H1 (cell line): ENCODE data around the gene TANC1. TPM values are rescaled to one million over a fixed set of nuclear protein-coding genes. Genes with fewer than 3 reads are reported as not detected.

Experiments used
- CTCF ChIA-PET: fragments of 300-600 bp; sonication (Branson Sonifier 250); formaldehyde crosslinking; loops from one replicate; lab custom pipeline; 2021; ENCODE audit not compliant: partially characterized antibody; lab: Charles Lee
- POLR2A ChIA-PET: fragments of 300-600 bp; sonication (Branson Sonifier 250); formaldehyde crosslinking; loops from one replicate; lab custom pipeline; 2021; ENCODE audit warnings: inconsistent platforms; ENCODE audit not compliant: partially characterized antibody; lab: Charles Lee
- DNase-seq, 2 experiments: peaks; one replicate each; pipeline versions ENCODE4 v3.0.0 to v3.0.0-alpha.2; 2010 to 2022; ENCODE audit warnings: low spot score in 2 of 2, low read depth in 1 of 2, mixed read lengths in 1 of 2
- FAIRE-seq: peaks from 2 replicates; lab custom pipeline; 2011; peaks lifted over from hg19 to GRCh38; lab: Jason Lieb, UNC
- H2AFZ ChIP-seq: 2 replicates; pipeline ENCODE4 v1.8.1; 2012; ENCODE audit warnings: low read length, inconsistent platforms
- H2AK5ac ChIP-seq: 2 replicates; pipeline ENCODE4 v1.6.1; 2013; ENCODE audit warnings: low read depth, low read length
- H2BK120ac ChIP-seq: replicated peaks from 2 replicates; pipeline ENCODE3; 2013; ENCODE audit warnings: low read depth, low read length, inconsistent platforms
- H2BK12ac ChIP-seq: 2 replicates; pipeline ENCODE4 v1.6.1; 2013; ENCODE audit warnings: low read depth, low read length
- H2BK15ac ChIP-seq: 2 replicates; pipeline ENCODE4 v1.6.1; 2013; ENCODE audit warnings: low read length
- H2BK20ac ChIP-seq: 2 replicates; pipeline ENCODE4 v1.6.1; 2013; ENCODE audit warnings: low read length
- H2BK5ac ChIP-seq: 2 replicates; pipeline ENCODE4 v1.6.1; 2013; ENCODE audit warnings: low read depth, low read length
- H3K14ac ChIP-seq: 2 replicates; pipeline ENCODE4 v1.6.1; 2013; ENCODE audit warnings: inconsistent platforms; ENCODE audit not compliant: insufficient read length
- H3K18ac ChIP-seq: 2 replicates; pipeline ENCODE4 v1.6.1; 2013; ENCODE audit warnings: low read length; ENCODE audit errors: extremely low read depth
- H3K23ac ChIP-seq: 2 replicates; pipeline ENCODE4 v1.6.1; 2013; ENCODE audit warnings: inconsistent platforms; ENCODE audit not compliant: insufficient read length
- H3K23me2 ChIP-seq: 2 replicates; pipeline ENCODE4 v1.6.1; 2013; ENCODE audit warnings: low read depth, low read length
- H3K27ac ChIP-seq: 2 replicates; pipeline ENCODE4 v1.6.1; 2011; ENCODE audit warnings: low read depth, low read length, inconsistent platforms
- H3K27me3 ChIP-seq, 4 experiments: replicated peaks in 1 of 4; 1 replicate in 1 of 4; 2 replicates in 3 of 4; pipeline versions ENCODE4 v1.6.1 to v1.8.1; 2011 to 2013; ENCODE audit warnings: low read length in 3 of 4, mild to moderate bottlenecking in 3 of 4, inconsistent platforms in 2 of 4, mixed read lengths in 2 of 4, moderate library complexity in 1 of 4; ENCODE audit not compliant: control insufficient read depth in 3 of 4, insufficient read depth in 3 of 4; ENCODE audit errors: extremely low read depth in 1 of 4
- H3K36me3 ChIP-seq, 4 experiments: 2 replicates each; pipeline versions ENCODE4 v1.6.1 to v1.8.1; 2011 to 2013; ENCODE audit warnings: mild to moderate bottlenecking in 4 of 4, low read length in 3 of 4, moderate library complexity in 2 of 4, control low read depth in 1 of 4, inconsistent platforms in 1 of 4; ENCODE audit not compliant: insufficient read depth in 4 of 4, control insufficient read depth in 2 of 4
- H3K4ac ChIP-seq: replicated peaks from 2 replicates; pipeline ENCODE3; 2013; ENCODE audit warnings: low read length, low read depth, mixed read lengths, inconsistent platforms; ENCODE audit not compliant: insufficient read length
- H3K4me1 ChIP-seq, 4 experiments: replicated peaks in 1 of 4; 1 replicate in 1 of 4; 2 replicates in 3 of 4; pipeline versions ENCODE4 v1.6.1 to v1.8.1; 2011 to 2013; ENCODE audit warnings: low read length in 3 of 4, inconsistent platforms in 2 of 4, mixed read lengths in 1 of 4; ENCODE audit not compliant: insufficient read depth in 4 of 4, control insufficient read depth in 3 of 4
- H3K4me2 ChIP-seq, 2 experiments: 2 replicates each; pipeline versions ENCODE4 v1.6.1 to v1.8.1; 2011 to 2013; ENCODE audit warnings: low read depth in 2 of 2, low read length in 2 of 2, control low read depth in 1 of 2, inconsistent platforms in 1 of 2, mild to moderate bottlenecking in 1 of 2; ENCODE audit not compliant: insufficient read depth in 1 of 2
- H3K4me3 ChIP-seq, 4 experiments: fragments of 200-600, 300-600 bp in 1 of 4; sonication (generic), shearing (Covaris generic), sonication (Bioruptor Twin) in 1 of 4; 2 replicates each; pipeline versions ENCODE4 v1.5.1 to v1.8.1; 2011 to 2016; ENCODE audit warnings: low read length in 4 of 4, low read depth in 3 of 4, control low read depth in 2 of 4, inconsistent platforms in 2 of 4, mild to moderate bottlenecking in 2 of 4, mixed read lengths in 1 of 4, moderate library complexity in 1 of 4; ENCODE audit not compliant: insufficient read depth in 2 of 4; ENCODE audit errors: extremely low read depth in 1 of 4
- H3K56ac ChIP-seq: replicated peaks from 2 replicates; pipeline ENCODE3; 2013; ENCODE audit warnings: low read depth, mild to moderate bottlenecking, mixed read lengths, low read length, inconsistent platforms; ENCODE audit not compliant: insufficient read length
- H3K79me1 ChIP-seq: 2 replicates; pipeline ENCODE4 v1.6.1; 2013; ENCODE audit warnings: low read depth, low read length, control low read depth
- H3K79me2 ChIP-seq, 2 experiments: 2 replicates each; pipeline versions ENCODE4 v1.6.1 to v1.8.1; 2012 to 2013; ENCODE audit warnings: low read length in 2 of 2, mild to moderate bottlenecking in 2 of 2, inconsistent platforms in 1 of 2; ENCODE audit not compliant: insufficient read depth in 2 of 2, control insufficient read depth in 1 of 2
- H3K9ac ChIP-seq, 4 experiments: replicated peaks in 1 of 4; 1 replicate in 1 of 4; 2 replicates in 3 of 4; pipeline versions ENCODE4 v1.6.1 to v1.8.1; 2011 to 2013; ENCODE audit warnings: low read depth in 3 of 4, low read length in 3 of 4, control low read depth in 2 of 4, mild to moderate bottlenecking in 2 of 4, moderate library complexity in 2 of 4, inconsistent platforms in 1 of 4; ENCODE audit errors: extremely low read depth in 1 of 4
- H3K9me3 ChIP-seq, 2 experiments: 2 replicates each; pipeline versions ENCODE4 v1.6.1 to v1.8.1; 2012 to 2013; ENCODE audit warnings: mild to moderate bottlenecking in 2 of 2, moderate library complexity in 2 of 2, control low read depth in 1 of 2, inconsistent platforms in 1 of 2, low read depth in 1 of 2, low read length in 1 of 2, mixed read lengths in 1 of 2; ENCODE audit not compliant: insufficient read depth in 2 of 2
- H4K20me1 ChIP-seq, 2 experiments: replicated peaks in 1 of 2; 2 replicates each; pipeline versions ENCODE3 to v1.8.1; 2011 to 2013; ENCODE audit warnings: inconsistent platforms in 2 of 2, low read length in 2 of 2, mild to moderate bottlenecking in 1 of 2; ENCODE audit not compliant: insufficient read depth in 2 of 2, control insufficient read depth in 1 of 2
- H4K5ac ChIP-seq: 2 replicates; pipeline ENCODE4 v1.6.1; 2013; ENCODE audit warnings: low read length, low read depth, mixed read lengths, inconsistent platforms; ENCODE audit not compliant: insufficient read length
- H4K8ac ChIP-seq: 2 replicates; pipeline ENCODE4 v1.8.0; 2013; ENCODE audit warnings: mild to moderate bottlenecking, moderate library complexity, low read length, inconsistent platforms; ENCODE audit not compliant: insufficient read depth; ENCODE audit errors: extremely low read depth
- H4K91ac ChIP-seq: replicated peaks from 2 replicates; pipeline ENCODE3; 2013; ENCODE audit warnings: low read length, mixed read lengths, inconsistent platforms; ENCODE audit not compliant: insufficient read length
- BRCA1 ChIP-seq: IDR thresholded peaks from 2 replicates; pipeline ENCODE4 v1.6.1; 2012; ENCODE audit warnings: low read depth, low read length, improper control_type of control experiment
- EZH2 ChIP-seq: fragments of 200-600 bp; sonication (generic); IDR thresholded peaks from 2 replicates; pipeline ENCODE4 v1.7.1; 2012; ENCODE audit warnings: low read depth, mild to moderate bottlenecking, moderate library complexity, low read length, inconsistent platforms; ENCODE audit not compliant: severe bottlenecking
- KDM1A ChIP-seq: fragments of 200-600, 300-600 bp; sonication (generic); IDR thresholded peaks from 2 replicates; pipeline ENCODE4 v1.7.1; 2016; ENCODE audit warnings: mild to moderate bottlenecking, low read length, borderline replicate concordance
- KDM4A ChIP-seq: IDR thresholded peaks from one replicate; pipeline ENCODE4 v1.7.1; 2012; ENCODE audit warnings: low read depth, mild to moderate bottlenecking, moderate library complexity, low read length, inconsistent platforms; ENCODE audit not compliant: severe bottlenecking
- POLR2AphosphoS5 ChIP-seq: IDR thresholded peaks from 2 replicates; pipeline ENCODE4 v1.6.1; 2011; ENCODE audit warnings: low read depth, low read length
- POU5F1 ChIP-seq: IDR thresholded peaks from 2 replicates; pipeline ENCODE4 v1.6.1; 2011; ENCODE audit warnings: low read depth, mild to moderate bottlenecking, low read length, moderate library complexity
- RFX5 ChIP-seq: IDR thresholded peaks from 2 replicates; pipeline ENCODE4 v1.6.1; 2011; ENCODE audit warnings: low read depth, low read length, improper control_type of control experiment, borderline replicate concordance
- RXRA ChIP-seq: IDR thresholded peaks from 2 replicates; pipeline ENCODE4 v1.6.1; 2011; ENCODE audit warnings: low read depth, mild to moderate bottlenecking, low read length, moderate library complexity; ENCODE audit not compliant: insufficient read depth
- SP2 ChIP-seq: IDR thresholded peaks from 2 replicates; pipeline ENCODE4 v1.6.1; 2012; ENCODE audit warnings: mild to moderate bottlenecking, low read length, inconsistent platforms
- SUZ12 ChIP-seq: fragments of 200-600 bp; sonication (generic); IDR thresholded peaks from 2 replicates; pipeline ENCODE4 v1.6.1; 2012; ENCODE audit warnings: mild to moderate bottlenecking, inconsistent platforms, low read length, moderate library complexity, mixed read lengths
- polyA plus RNA-seq, 7 experiments: library from polyadenylated mRNA; depleted of rRNA in 3 of 7; stranded (reverse) in 5 of 7; unstranded in 2 of 7; fragments of >200 nt in 5 of 7; fragments of 200-250 nt in 2 of 7; gene quantifications; 1 replicate in 5 of 7; 2 replicates in 1 of 7; 4 replicates in 1 of 7; pipeline versions ENCODE4 v1.2.1 to v1.2.3, GENCODE V29; 2011 to 2013; ENCODE audit warnings: missing spikeins in 2 of 7, mixed read lengths in 2 of 7
- total RNA-seq: library from RNA; stranded (reverse); fragmentation: NEBNext Ultra II Directional; extraction: Animal tissue kit (Norgen Biotek cat#: 25700); gene quantifications from 2 replicates; pipeline ENCODE4 v1.2.1, GENCODE V29; 2021

The TANC1 gene
- total and polyA plus RNA-seq, 2 of the 8 experiments (the other 6 are each of a cell fraction or from before 2014, with no cell fraction given), result 4.1 to 7.6 TPM

- no peak overlapping the region for H2BK5ac ChIP-seq
- no peak overlapping the region for H2AFZ ChIP-seq
- H2BK120ac ChIP-seq, result no peak overlapping the region
- no peak overlapping the region for H3K9ac ChIP-seq
- no peaks in the 10 kb centered on the region for H4K20me1 ChIP-seq
- no peaks in the 10 kb centered on the region for H3K23me2 ChIP-seq
- no peak overlapping the region for H4K91ac ChIP-seq
- H3K23ac ChIP-seq, result no peak overlapping the region
- H3K27me3 ChIP-seq, result no peaks in the 10 kb centered on the region
- TF ChIP-seq BRCA1 (no peak), RFX5 (no peak), POLR2AphosphoS5 (no peak), EZH2 (no peak), SUZ12 (no peak), SP2 (no peak), POU5F1 (no peak), RXRA (no peak), KDM1A (no peak), KDM4A (no peak)
- TF ChIP-seq, all 59 proteins: peak for 0
- no peak for FAIRE-seq
- no peak overlapping the region for H4K5ac ChIP-seq
- H4K8ac ChIP-seq, result no peak overlapping the region
- no peak overlapping the region for H3K4ac ChIP-seq
- no peaks in the 10 kb centered on the region for H3K36me3 ChIP-seq
- H3K56ac ChIP-seq, result no peak overlapping the region
- H3K9me3 ChIP-seq, result no peaks in the 10 kb centered on the region
- no peak overlapping the region for H3K18ac ChIP-seq
- H2BK15ac ChIP-seq, result no peak overlapping the region
- no peak overlapping the region for H3K27ac ChIP-seq
- ChIA-PET POLR2A (no interaction called here), CTCF (interaction anchor here (0.9 to 1.1 kb wide), 3 partner anchors 8 to 190 kb away, joined by 3 to 7 read pairs (median 3); no protein-coding TSS in a partner anchor)
- no peak overlapping the region for H2BK20ac ChIP-seq
- no peak overlapping the region for H2AK5ac ChIP-seq
- no peaks in the 10 kb centered on the region; a peak in 1 of 7 replicates for H3K4me1 ChIP-seq
- no peak for DNase-seq
- no peaks in the 10 kb centered on the region for H3K79me1 ChIP-seq
- no peaks in the 10 kb centered on the region for H3K79me2 ChIP-seq
- H2BK12ac ChIP-seq, result no peak overlapping the region
- no peak overlapping the region for H3K4me2 ChIP-seq
- H3K14ac ChIP-seq, result no peak overlapping the region
- no peak overlapping the region for H3K4me3 ChIP-seq
These were observed 39.5 kb upstream of the TANC1 start for GRCh38 chr2:158928965-158929364.
